HL-60/S4 (cell line): Measurements from ENCODE around the gene PPBP.

ENCODE experiments used
- in situ Hi-C: fragments of 300-500 bp; cut with MboI; formaldehyde crosslinking; loops from 2 replicates; pipeline ENCODE4 v1.14.3; 2022; ENCODE audit warnings: low sequenced_read_pairs

The PPBP gene, protein sequence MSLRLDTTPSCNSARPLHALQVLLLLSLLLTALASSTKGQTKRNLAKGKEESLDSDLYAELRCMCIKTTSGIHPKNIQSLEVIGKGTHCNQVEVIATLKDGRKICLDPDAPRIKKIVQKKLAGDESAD

GRCh38 chr4:73988061-73988460 lies at the start of gene PPBP:
TSS of gene PPBP (minus strand) at chr4:73988190. CDS start at chr4:73988103, 87 bp downstream.
- in situ Hi-C loops: no loop called here

DNA sequence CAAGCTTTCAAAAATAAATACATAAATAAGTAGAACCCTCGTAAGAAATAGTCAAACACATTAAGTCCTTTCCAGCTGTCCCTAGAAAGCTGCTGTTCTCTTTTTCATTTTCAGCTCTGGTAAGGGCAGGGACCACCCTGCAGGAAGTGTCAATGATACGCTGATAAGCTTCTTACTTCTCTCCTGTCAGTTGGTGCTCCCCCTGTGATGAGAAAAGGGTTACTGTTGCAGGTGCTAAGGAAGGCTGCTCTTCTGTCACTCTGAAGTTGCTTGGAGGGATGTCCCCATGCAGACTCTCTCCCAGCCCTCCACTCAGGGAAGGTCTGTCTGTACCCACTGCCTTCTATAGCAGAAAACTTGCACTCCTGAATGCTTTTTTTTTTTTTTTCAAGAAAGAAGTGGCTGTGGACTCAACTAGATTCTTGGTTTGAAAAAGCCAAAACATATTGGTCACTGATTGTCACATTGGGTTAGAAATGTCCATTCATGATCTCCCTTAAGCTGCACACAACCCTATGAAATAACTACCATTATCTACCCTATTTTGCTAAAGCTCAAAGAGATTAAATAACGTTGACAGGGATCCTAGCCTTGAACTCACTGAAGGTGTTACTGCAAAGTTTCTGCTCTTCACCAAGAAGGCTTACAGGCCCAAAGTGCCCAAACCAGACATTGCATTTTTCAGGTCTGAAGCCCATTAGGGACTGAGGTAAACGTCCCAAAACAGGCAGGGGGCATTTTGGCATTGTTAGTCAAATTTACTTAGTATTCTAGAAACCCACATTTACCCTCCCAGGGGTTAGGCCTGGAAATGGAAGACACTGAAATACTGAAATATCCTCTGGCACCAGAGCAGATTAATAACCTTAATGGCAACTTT lies 49.3 kb upstream of the PPBP start:
- in situ Hi-C loops: no loop called here

- in situ Hi-C loops: no loop called here
Measured at GRCh38 chr4:74033739-74034138, 45.7 kb upstream of the PPBP start.

DNA sequence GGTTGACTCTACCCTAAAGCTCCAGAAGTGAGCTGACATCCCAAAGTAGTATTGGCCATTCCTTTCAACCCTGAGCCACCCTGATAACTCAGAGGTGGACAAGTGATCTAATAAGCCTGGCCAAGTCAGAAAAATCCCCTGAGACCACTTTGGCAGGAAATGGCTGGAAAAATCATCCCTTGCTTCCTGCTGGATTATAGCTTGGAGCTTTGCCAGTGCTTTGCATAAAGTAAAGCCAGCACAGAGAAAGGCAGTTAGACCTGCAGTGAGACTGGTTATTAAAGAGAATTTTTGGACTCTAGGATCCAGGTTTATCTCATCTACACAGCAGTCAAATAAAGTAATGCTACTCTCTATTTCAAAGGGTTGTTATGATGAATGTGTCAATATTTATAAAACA lies 44.1 kb upstream of the PPBP start:
- in situ Hi-C loops: no loop called here

DNA sequence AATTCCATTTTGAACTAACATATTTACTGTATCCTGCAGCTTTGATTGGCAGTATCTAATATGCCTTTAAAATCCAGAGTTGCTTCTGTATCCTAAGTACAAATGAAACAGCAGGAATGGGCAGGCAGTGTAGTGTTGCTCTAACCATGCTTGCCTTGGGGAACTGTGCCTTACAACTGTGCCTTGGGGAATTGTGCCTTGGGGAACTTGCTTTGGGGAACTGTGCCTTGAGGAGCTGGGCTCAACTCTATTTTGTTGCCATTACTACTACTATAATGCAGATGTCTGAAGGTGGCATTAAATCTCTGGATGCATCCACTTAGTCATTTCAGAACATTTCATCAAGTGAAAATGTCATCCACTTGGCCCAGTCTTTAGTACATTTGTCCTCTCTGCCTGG lies 43.6 kb upstream of the PPBP start:
- in situ Hi-C loops: no loop called here

GRCh38 chr4:74030285-74030684 lies 42.3 kb upstream of the PPBP start:
- in situ Hi-C loops: no loop called here

DNA sequence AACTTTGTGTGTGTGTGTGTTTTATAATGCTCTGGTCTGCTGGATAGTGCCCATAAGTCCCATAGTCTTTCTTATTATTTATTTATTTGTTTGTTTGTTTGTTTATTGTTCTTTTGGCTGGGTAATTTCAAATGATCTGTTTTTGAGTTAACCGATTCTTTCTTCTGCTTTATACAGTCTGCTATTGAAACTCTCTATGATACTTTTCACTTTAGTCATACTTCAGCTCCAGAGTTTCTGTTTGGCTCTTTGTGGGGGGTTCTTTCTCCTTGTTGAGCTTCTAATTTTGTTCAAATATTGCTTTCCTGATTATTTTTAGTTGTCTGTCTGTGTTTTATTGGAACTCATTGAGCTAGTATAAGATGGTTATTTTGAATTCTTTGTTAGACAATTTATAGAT lies 40.5 kb upstream of the PPBP start:
- in situ Hi-C loops: no loop called here

GRCh38 chr4:74023709-74024108 lies 35.7 kb upstream of the PPBP start:
- in situ Hi-C loops: no loop called here

DNA sequence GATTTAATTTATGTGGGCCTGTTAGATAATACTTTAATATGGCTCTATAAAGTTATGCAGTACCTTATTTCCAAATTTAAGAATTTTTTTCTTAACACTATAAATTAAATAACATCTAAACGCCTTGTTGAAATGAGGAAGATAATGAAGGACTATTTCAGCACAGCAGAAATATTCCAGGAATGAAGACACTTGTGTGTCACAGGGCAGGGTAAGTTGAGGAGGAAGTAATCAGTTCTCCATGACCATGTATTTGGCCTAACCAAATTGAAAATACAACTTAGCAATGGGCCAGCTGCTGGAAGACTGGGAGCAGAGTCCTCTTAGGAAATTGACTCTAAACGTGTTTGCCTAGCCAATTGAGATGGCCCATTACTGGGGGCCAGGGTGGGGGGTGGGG lies 33.6 kb upstream of the PPBP start:
- in situ Hi-C loops: no loop called here

DNA sequence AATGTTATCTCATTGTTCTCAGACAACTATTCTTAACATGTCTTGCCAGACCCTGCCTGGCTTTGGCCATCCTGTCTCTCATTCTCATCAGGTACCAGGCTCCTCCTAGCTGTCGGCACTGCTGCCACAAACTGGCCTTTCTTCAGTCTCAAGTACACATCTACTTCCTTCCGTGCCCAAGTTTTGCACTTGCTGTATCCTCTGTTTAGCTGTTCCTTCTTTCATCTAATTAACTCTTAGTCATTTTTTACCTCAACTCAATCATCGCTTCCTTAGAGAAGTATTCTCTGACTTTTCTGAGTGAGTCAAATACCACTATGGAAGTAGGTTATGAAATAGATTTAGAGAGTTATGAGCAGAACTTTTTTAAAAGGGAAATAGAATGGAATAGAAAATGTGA lies 30.8 kb upstream of the PPBP start:
- in situ Hi-C loops: no loop called here

- in situ Hi-C loops: no loop called here
Measured at GRCh38 chr4:74018116-74018515, 30.1 kb upstream of the PPBP start.

DNA sequence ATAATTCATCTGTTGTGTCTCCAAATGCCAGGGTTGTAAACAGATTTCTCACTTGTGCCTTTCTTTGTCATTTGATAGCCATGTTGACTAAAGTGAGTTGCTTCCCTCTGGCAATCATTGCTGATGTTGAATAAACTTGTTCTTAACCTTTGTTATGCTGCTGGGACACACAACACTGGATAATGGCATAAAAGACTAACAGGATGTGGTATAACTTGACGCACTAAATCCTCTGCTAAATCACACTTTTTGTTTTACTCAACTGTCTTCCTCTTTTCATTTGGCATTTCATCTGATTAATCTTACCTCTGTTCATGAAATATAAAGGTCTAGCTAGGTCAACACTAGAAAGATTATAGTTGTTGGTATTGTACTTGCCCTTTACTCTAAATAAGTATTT lies 28.1 kb upstream of the PPBP start:
- in situ Hi-C loops: no loop called here

GRCh38 chr4:74015126-74015780 lies 27.3 kb upstream of the PPBP start:
- in situ Hi-C loops: no loop called here

DNA sequence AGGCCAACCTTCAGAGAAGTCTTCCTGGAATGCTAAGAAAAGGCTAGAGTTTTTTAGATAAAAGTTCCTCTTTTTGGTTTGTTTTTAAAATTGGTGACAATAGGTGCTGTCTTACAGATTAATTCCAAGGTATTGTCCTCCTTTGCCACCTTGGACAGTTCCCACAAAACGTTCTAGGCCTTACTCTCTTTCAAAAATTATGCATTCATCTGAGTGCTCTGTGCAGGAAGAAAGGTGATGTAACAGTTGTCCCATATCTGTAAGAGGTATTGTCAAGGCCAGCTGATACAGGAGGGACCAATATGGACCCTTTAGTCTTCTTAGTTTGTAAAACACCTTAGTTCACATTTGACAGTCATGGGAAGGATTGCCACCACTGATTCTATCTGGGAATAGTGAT lies 26.3 kb upstream of the PPBP start:
- in situ Hi-C loops: no loop called here

GRCh38 chr4:74013264-74013663 lies 25.3 kb upstream of the PPBP start:
- in situ Hi-C loops: no loop called here

DNA sequence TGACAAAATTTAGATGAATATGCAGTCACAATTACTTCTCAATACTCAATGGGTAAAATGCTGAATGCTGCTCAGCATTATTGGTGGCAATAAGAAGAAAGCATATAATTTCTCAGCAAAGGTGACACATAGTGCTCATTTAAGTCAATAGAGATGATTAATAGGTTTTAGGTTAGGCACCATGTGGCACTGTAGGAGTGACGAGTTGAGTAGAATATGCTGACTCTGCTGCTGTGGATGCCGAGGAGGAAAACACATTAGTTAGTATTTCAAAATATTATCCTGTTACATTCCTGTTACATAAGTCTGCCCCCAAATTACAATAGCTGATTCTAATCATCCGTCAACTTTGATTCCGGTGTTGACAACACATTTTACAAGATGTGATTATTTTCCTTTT lies 24.1 kb upstream of the PPBP start:
- in situ Hi-C loops: no loop called here

GRCh38 chr4:74009307-74009706 lies 21.3 kb upstream of the PPBP start:
- in situ Hi-C loops: no loop called here

DNA sequence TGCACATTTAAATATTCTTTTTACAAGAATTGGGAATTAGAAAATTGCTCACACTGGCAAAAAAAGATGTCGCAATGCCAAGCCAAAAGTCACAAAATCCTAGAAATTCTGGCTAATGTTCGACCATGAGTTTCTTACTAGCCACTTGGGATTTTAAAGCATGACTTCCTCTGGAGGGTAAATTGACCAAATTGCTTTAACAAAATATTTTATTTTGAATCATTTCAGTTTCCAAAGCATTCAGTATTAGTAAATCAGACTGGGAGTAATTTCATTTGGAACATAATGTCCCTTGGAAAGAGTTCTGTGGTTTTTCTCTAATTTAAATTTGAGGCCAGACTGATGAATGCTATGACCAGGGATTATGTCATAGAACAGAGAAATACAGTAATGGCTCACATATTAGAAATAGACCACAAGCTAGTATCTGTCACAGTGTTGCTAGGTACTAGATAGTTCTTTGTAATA lies 18.1 kb upstream of the PPBP start:
- in situ Hi-C loops: no loop called here

GRCh38 chr4:74005528-74005927 lies 17.5 kb upstream of the PPBP start:
- in situ Hi-C loops: no loop called here

DNA sequence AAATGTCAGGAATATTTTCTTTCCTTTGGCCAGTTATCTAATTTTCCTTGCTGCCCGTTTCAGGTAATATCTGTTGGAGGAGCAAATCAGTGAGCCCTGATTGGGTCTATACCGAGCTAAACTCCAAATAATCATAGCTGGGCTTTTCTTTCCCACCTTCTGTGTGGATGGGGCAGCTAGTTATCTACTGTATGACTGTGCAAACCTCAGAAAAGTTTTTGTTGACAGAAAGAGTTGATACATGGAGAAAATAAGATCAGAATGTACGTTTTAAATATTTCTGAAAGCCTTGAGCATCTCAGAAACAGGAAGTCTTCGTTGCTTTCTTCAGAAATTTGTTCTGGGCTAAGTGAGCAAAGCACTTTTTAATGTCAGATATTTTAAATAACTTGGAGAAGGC lies 16.7 kb upstream of the PPBP start:
- in situ Hi-C loops: no loop called here

DNA sequence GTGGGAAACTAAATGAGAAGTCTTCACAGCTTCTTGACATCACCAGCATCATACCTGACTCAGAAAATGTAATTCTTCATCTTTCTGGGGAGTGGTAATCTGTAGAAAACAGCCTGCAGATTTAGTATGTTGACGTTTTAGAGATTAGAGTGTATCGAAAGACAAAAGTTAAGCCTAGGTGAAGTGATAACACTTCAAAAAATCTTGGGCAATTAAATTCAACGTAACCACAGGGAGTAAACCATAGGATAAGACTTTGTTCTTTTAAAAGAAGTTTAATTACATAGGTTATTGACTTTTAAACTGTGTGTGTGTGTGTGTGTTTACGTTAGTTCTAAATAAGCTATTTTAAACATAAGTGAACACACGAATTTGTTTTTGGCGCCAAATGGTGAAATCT lies 12.3 kb upstream of the PPBP start:
- in situ Hi-C loops: no loop called here
